Adrenal gland (tissue), 12 donors: Measurements from ENCODE around the gene TBC1D20. TPM values are rescaled to one million over a fixed set of nuclear protein-coding genes. Genes with fewer than 3 reads are reported as not detected.

Source experiments
- DNase-seq, 7 donors: peaks; one replicate each; pipeline ENCODE4 v3.0.0-alpha.2; 2019 to 2020
- H3K27ac ChIP-seq, 5 donors: fragments of 200-600 bp; sonication (generic) in 4 of 5; 1 replicate in 3 of 5; 2 replicates in 2 of 5; pipeline versions ENCODE4 v1.5.1 to v1.8.0; 2016 to 2020; ENCODE audit warnings: mild to moderate bottlenecking in 1 of 5
- H3K27me3 ChIP-seq: fragments of 200-600 bp; 2 replicates; pipeline ENCODE4 v1.8.0; 2021
- H3K36me3 ChIP-seq, 2 donors: fragments of 200-600 bp; replicated peaks in 1 of 2; 1 replicate in 1 of 2; 2 replicates in 1 of 2; pipeline versions ENCODE4 v1.5.1 to v1.8.0; 2018 to 2022
- H3K4me1 ChIP-seq, 2 donors: fragments of 200-600 bp; replicated peaks in 1 of 2; 1 replicate in 1 of 2; 2 replicates in 1 of 2; pipeline versions ENCODE4 v1.5.1 to v1.8.0; 2018 to 2021
- H3K4me3 ChIP-seq, 4 donors: fragments of 200-600 bp; sonication (generic) in 3 of 4; one replicate each; pipeline ENCODE4 v1.5.1; 2016 to 2018
- H3K9me3 ChIP-seq, 3 donors: fragments of 200-600 bp; sonication (generic) in 1 of 3; replicated peaks in 1 of 3; 1 replicate in 2 of 3; 2 replicates in 1 of 3; pipeline versions ENCODE4 v1.5.1 to v1.8.0; 2016 to 2021
- POLR2A ChIP-seq, 2 donors: fragments of 450-650 bp; IDR thresholded peaks; one replicate each; pipeline ENCODE4 v1.6.1; 2017; ENCODE audit warnings: antibody characterized with exemption in 2 of 2, mild to moderate bottlenecking in 2 of 2, moderate library complexity in 1 of 2
- WGBS, 4 donors: extraction: QIAGEN DNeasy Blood & Tissue Kit in 2 of 4; methylation state at CpG; one replicate each; pipeline versions ENCODE4 v1.1.5 to v1.1.7; 2013 to 2017; 5-methylcytosine and 5-hydroxymethylcytosine counted together
- intact Hi-C, 2 donors: fragments of 100-400 bp; cut with DNase I; formaldehyde crosslinking; loops; one replicate each; pipeline versions ENCODE4 v1.14.1 to v1.15.0; 2022 to 2023
- polyA plus RNA-seq, 3 donors: library from polyadenylated mRNA; stranded (reverse); fragments of 200-250 nt in 2 of 3; fragments of 350-450 nt in 1 of 3; fragmentation: Illumina TruSeq in 1 of 3; extraction: RNeasy Lipid Tissue Mini Kit (QIAGEN cat#74804) in 1 of 3; gene quantifications; one replicate each; pipeline ENCODE4 v1.2.3, GENCODE V29; 2013 to 2014
- total RNA-seq, 9 donors: library from RNA; depleted of rRNA in 4 of 9; stranded (reverse); fragments of >200 nt in 4 of 9; fragments of 120-200 nt in 1 of 9; fragmentation: NEBNext Ultra II Directional in 1 of 9; extraction: Animal tissue kit (Norgen Biotek cat#: 25700) in 1 of 9; gene quantifications; one replicate each; pipeline versions ENCODE4 v1.1.0 to v1.2.4, GENCODE V29; 2013 to 2023
- TF ChIP-seq, protein P1 (sequence below), 6 experiments: fragments of 450-650 bp in 4 of 6; fragments of 200-600 bp in 2 of 6; sonication (generic) in 1 of 6; IDR thresholded peaks; 1 replicate in 5 of 6; 2 replicates in 1 of 6; pipeline versions ENCODE4 v1.5.1 to v1.8.0; 2016 to 2021; ENCODE audit warnings: antibody characterized with exemption in 6 of 6, mild to moderate bottlenecking in 2 of 6, moderate library complexity in 1 of 6
- donor health status: healthy with polysubstance abuse.
- donor health status: Bipolar disorder and iron deficiency.
- donor health status: DM: yes; HTN: yes; CAD: no.
- donor health status: DM: no; HTN: no; CAD: no.
- donor health status: DM: no; HTN: no; CAD: no.
- donor health status: DM: yes; HTN: yes; CAD: no.

Gene TBC1D20
- total and polyA plus RNA-seq, 12 donors, result 23.8 to 53.6 (median 44.3) TPM

DNA sequence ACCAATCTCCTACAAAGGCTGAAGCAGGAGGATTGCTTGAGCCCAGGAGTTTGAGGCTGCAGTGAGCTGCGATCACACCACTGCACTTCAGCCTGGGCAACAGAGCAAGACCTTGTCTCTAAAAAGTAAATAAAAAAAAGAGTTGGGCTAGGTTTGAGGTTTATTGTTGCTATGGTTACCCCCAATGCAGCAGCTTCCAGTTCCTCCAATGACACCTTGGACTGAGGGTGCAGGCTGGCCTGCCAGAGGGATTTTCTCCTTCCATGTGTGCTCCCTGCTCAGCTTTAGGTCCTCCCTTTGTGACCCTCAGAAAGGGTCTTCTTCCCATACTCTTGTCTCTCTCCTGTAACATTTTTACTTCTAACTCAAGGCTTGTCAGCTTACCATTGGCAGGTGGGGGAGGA lies 10.6 kb upstream of the TBC1D20 start:
- no peak for TF ChIP-seq POLR2A (IDR thresholded peaks at IDR 0.05)

GRCh38 chr20:472137-472846 lies 10.0 kb upstream of the TBC1D20 start:
- no peak overlapping the region for H3K4me3 ChIP-seq
- peaks cover 0 to 7% of the 10 kb centered on the region in 2 donors for H3K36me3 ChIP-seq
- TF ChIP-seq, protein P1, sequence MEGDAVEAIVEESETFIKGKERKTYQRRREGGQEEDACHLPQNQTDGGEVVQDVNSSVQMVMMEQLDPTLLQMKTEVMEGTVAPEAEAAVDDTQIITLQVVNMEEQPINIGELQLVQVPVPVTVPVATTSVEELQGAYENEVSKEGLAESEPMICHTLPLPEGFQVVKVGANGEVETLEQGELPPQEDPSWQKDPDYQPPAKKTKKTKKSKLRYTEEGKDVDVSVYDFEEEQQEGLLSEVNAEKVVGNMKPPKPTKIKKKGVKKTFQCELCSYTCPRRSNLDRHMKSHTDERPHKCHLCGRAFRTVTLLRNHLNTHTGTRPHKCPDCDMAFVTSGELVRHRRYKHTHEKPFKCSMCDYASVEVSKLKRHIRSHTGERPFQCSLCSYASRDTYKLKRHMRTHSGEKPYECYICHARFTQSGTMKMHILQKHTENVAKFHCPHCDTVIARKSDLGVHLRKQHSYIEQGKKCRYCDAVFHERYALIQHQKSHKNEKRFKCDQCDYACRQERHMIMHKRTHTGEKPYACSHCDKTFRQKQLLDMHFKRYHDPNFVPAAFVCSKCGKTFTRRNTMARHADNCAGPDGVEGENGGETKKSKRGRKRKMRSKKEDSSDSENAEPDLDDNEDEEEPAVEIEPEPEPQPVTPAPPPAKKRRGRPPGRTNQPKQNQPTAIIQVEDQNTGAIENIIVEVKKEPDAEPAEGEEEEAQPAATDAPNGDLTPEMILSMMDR (IDR thresholded peaks at IDR 0.05), result no peak
- no peak for TF ChIP-seq POLR2A (IDR thresholded peaks at IDR 0.05)
- intact Hi-C loops, result loop anchor here in 1 of 2 donors (5.0 kb wide), 2 partner anchors 35 to 120 kb away; no protein-coding TSS in a partner anchor
- WGBS, 4 donors, result 85 to 92% (median 87%) methylated on average over 9 of the region's 9 CpGs
- no peak overlapping the region for H3K27ac ChIP-seq
- DNase-seq, result no peak
- H3K9me3 ChIP-seq, result no peaks in the 10 kb centered on the region
- H3K27me3 ChIP-seq, result no peaks in the 10 kb centered on the region
- H3K4me1 ChIP-seq, result no peaks in the 10 kb centered on the region

More for the DNA sequence above, 10.6 kb upstream of the TBC1D20 start:
- 85 to 100% (median 95%) methylated on average over 1 of the region's 1 CpG for WGBS, 4 donors
- no peak for DNase-seq
- Histone ChIP-seq H3K9me3 (no peaks in the 10 kb centered on the region), H3K27ac (no peak overlapping the region), H3K36me3 (peaks cover 0 to 7% of the 10 kb centered on the region in 2 donors), H3K4me3 (no peak overlapping the region), H3K4me1 (no peaks in the 10 kb centered on the region), H3K27me3 (no peaks in the 10 kb centered on the region)
- intact Hi-C loops, result loop anchor here in 1 of 2 donors (5.0 kb wide), 2 partner anchors 36 to 121 kb away; no protein-coding TSS in a partner anchor

DNA sequence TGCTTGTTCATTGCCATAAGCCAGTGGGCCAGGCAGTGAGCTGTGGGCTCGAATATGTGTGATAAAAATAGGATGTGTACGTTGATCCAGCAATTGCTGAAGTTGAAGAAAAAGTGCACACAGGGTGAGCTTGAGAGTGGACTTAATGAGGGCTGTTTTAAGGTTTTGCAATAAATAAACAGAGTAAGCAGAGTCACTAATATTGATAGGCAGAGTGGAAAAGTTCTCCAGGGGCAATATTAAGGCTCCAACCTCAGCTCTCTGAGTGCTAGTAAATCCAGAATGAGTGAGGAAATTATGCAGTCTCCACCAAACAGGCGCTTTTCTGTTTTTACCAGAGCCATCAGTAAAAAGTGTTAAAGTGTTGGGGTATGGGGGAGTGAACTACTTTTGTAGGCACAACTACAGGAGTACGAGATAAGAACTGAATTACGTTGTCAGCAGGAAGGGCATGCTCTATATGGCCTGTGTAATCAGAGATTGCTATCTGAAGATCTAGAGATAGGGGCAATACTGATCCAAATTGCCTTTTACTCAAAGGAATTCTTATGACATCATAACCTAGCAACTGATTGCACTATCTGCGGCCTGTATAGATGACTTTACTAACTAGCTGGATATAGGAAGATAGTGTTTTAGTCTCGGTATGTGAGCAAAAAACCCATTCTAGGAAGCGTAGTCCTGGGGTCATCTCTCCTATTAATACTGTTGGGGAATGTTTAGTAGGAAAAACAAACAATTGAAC lies 7.6 kb upstream of the TBC1D20 start:
- 71 to 79% (median 76%) methylated on average over 8 of the region's 8 CpGs for WGBS, 4 donors
- no peaks in the 10 kb centered on the region for H3K9me3 ChIP-seq
- intact Hi-C loops, result loop anchor here (5.0 kb wide), 3 partner anchors 33 to 118 kb away; no protein-coding TSS in a partner anchor
- no peak for TF ChIP-seq POLR2A (IDR thresholded peaks at IDR 0.05)
- TF ChIP-seq, protein P1 (IDR thresholded peaks at IDR 0.05), result no peak
- no peaks in the 10 kb centered on the region for H3K27me3 ChIP-seq
- H3K27ac ChIP-seq, result no peak overlapping the region
- no peaks in the 10 kb centered on the region for H3K4me1 ChIP-seq
- no peaks in the 10 kb centered on the region for H3K36me3 ChIP-seq
- H3K4me3 ChIP-seq, result no peak overlapping the region
- DNase-seq, result no peak

DNA sequence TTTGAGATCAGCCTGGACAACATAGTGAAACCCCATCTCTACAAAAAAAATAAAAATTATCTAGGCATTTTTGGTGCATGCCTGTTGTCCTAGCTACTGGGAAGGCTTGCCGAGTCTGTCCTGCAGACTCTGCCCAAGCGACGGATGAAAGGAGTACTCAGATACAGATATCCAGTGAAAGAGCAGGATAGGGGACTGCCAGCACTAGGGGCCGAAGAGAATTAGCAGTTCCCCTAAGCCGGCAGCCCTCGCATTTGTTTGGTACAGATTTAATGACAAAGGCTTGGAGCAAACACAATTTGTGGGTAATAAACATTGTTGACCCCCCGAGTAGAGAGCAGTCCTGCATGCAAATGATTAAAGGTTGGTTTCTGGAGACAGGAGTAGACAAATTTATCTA lies 5.4 kb upstream of the TBC1D20 start:
- WGBS, 4 donors, result 74 to 89% (median 88%) methylated on average over 7 of the region's 7 CpGs
- DNase-seq, result no peak
- Histone ChIP-seq H3K9me3 (no peaks in the 10 kb centered on the region), H3K27ac (no peak overlapping the region), H3K4me1 (peaks cover 0 to 5% of the 10 kb centered on the region in 2 donors), H3K4me3 (no peak overlapping the region), H3K27me3 (no peaks in the 10 kb centered on the region), H3K36me3 (no peaks in the 10 kb centered on the region)
- TF ChIP-seq POLR2A (IDR thresholded peaks at IDR 0.05), result no peak
- TF ChIP-seq, protein P1 (IDR thresholded peaks at IDR 0.05), result no peak
- intact Hi-C loops, result loop anchor here in 1 of 2 donors (5.0 kb wide), 1 partner anchor 105 kb away; no protein-coding TSS in a partner anchor
